GM10266 (cell line): ENCODE results near the gene HOXB7.

ENCODE experiments used
- DNase-seq: peaks from one replicate; pipeline ENCODE4 v3.0.0; 2012; ENCODE audit errors: extremely low spot score
- TF ChIP-seq, protein P1 (sequence below): IDR thresholded peaks from 2 replicates; pipeline ENCODE4 v1.5.1; 2012; ENCODE audit warnings: mild to moderate bottlenecking, low read depth; ENCODE audit not compliant: control insufficient read depth, insufficient read depth; ENCODE audit errors: missing control alignments

The HOXB7 gene

DNA sequence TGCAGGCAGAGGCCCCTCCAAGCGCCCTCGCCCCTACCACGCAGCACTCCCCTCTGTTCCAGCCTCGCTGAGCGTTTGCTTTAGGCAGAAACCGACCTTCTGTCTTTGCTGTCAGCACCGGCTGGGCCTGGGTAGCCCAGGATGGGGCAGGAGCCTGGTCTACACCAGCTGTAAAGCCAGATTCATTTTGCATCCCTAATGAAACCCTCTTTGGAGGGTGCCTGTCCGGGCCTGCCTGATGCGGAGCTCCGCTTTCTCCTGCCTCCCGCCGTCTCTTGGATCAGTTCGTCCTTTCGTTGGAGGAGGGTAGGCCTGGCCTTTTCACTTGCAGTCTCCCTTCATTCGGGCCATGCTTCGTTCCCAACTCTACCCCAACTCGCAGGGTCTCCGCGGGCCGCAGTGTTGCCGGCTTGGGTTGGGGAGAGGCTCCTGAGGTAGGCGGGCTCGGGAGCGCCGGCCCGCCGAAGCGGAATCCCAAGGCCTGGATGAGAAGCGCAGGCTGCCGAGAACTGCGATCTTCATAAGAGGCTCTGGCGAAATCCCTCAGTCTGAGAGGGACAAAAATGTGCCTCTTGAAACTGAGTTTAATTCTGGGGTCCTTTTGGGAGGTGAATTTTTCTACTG lies 9.1 kb upstream of the HOXB7 start:
- no peak for DNase-seq
- TF ChIP-seq, protein P1, sequence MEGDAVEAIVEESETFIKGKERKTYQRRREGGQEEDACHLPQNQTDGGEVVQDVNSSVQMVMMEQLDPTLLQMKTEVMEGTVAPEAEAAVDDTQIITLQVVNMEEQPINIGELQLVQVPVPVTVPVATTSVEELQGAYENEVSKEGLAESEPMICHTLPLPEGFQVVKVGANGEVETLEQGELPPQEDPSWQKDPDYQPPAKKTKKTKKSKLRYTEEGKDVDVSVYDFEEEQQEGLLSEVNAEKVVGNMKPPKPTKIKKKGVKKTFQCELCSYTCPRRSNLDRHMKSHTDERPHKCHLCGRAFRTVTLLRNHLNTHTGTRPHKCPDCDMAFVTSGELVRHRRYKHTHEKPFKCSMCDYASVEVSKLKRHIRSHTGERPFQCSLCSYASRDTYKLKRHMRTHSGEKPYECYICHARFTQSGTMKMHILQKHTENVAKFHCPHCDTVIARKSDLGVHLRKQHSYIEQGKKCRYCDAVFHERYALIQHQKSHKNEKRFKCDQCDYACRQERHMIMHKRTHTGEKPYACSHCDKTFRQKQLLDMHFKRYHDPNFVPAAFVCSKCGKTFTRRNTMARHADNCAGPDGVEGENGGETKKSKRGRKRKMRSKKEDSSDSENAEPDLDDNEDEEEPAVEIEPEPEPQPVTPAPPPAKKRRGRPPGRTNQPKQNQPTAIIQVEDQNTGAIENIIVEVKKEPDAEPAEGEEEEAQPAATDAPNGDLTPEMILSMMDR: no peak

DNA sequence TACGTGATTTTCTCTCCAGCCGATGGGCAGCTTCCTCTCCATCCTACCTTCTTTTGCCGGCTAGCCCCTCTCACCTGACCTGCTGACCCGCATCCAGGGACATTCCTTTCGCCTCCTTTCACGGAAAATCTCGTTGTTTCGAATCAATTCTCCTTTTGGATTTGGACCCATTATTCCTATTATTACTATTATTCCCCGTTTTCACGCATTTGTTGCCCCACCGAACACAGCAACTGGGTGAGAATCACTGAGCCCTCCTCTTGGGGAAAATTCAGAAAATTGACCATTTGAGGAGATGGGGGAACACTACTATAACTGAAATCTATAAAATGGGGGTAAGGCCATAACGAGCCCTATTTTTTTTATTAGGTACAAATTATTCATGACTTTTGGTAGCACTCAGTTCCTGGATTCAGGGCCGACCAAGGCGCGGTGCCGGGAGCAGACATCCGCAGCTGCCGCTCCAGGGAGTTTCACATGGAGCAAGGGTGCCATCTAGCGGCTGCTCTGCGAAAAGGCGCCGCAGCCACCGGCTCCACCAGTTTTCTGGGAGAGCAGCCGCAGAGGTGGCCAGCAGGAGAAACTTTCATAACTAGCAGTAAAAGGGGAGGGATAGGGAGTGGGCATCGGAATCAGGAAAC lies 7.6 kb upstream of the HOXB7 start:
- DNase-seq: peak; percentile 95
- TF ChIP-seq, protein P1: peak; percentile 96

DNA sequence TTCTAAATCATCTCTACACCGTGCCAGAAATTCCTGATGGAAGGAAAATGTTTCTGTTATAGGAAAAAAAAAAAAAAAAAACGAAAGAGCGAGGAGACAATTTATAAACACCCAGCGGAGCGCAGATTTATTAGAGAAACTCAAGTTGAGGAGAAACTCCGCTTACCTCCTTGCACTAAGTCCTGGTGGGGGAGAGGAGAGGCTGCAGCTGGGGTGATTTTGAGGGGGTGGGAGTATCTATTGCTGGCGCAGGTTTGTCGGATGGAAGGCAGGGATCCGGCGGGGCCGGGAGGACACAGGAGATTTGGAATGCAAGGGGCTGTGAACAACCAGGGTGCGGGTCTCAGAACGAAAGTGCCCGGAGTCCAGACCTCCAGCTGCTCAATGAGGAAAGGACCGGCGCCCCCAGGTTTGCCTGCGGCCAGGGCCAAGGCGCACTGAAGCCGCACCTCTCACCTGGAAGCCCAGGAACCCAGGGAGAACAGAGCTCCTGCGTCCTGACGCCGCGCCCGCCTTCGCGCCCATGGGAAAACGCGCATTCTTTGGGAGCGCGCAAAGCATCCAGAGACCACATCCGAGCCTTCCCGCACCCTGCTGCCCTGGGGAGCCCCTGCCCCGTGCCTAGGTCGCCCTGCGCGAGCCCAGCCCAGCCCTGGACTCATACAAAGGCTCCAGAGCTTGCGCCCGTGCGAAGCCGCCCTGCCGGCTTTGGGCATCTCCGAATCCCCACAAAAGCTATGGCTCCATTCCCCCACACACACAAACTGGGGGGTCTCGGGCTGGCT lies 6.8 kb upstream of the HOXB7 start:
- TF ChIP-seq, protein P1: no peak
- no peak for DNase-seq

DNA sequence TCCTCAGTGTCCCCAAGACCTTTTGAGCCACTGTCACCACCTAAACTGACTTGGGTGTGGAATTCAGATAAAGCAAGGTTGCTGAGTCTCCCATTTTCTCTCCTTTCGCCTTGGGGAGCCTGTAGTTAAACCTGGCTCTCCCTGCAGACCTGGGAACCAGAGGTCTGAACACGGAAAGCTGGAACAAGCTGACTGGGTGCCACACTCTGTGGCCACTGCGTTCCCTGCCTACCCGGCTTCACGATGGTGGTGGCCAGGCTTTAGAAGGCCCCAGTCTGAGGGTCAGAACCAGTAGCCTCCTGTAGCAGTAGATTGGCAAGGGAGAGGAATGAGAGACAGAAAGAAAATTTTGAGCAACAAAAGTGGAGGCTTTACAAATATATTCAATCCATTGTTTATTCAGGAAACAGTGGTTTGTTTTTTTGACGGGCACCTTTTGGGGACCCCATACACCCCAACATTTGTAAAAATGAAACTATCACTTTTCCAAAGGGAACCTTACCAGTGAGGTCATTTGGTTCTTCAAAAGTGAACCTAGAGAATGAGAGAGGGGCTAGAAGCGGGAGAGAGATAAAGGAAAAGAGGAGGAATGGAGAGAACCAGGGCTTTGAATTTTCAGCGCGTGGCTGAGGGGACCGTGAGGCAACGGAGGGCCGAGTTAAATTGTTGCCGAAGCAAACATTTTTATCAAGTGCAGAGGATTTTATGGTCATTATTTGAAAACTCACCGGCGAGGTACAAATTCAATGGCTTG lies 6.1 kb upstream of the HOXB7 start:
- TF ChIP-seq, protein P1: no peak
- no peak for DNase-seq

DNA sequence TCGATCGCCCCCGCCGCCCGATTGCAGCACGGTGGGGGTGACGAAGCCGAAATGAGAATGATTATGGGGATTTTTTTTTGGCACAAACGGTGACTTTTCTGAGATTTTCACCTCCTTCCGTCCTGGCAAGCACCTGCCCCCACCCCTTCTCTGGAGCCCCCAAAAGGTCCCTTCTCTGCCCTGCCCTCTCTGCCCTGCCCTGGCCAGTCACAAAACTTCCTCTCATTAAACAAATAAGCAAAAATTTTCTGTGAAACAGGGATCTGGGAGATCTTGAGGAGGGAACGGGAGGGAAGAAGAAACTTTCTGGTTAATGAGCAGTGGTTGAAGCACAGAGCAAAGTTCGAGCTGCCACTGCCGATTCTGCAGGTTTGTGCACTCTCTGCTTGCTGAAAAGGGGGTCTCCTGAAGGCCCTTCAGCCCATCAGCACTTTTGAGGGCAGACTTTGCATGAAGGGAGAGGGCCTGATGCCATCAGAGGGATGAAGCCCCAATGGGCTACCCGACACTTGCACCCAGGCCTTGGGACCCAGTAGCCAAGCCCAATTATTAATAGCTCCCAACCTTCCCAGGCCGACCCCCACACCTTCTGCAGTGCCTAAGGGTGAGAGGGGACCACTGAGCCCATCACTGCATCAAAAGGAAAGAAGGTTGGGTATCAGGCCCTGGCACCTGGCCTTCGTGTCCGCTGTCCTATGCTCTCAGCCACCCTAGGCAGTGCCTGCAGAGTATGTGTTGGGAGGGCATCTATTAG lies 5.3 kb upstream of the HOXB7 start:
- DNase-seq: no peak
- TF ChIP-seq, protein P1: no peak

DNA sequence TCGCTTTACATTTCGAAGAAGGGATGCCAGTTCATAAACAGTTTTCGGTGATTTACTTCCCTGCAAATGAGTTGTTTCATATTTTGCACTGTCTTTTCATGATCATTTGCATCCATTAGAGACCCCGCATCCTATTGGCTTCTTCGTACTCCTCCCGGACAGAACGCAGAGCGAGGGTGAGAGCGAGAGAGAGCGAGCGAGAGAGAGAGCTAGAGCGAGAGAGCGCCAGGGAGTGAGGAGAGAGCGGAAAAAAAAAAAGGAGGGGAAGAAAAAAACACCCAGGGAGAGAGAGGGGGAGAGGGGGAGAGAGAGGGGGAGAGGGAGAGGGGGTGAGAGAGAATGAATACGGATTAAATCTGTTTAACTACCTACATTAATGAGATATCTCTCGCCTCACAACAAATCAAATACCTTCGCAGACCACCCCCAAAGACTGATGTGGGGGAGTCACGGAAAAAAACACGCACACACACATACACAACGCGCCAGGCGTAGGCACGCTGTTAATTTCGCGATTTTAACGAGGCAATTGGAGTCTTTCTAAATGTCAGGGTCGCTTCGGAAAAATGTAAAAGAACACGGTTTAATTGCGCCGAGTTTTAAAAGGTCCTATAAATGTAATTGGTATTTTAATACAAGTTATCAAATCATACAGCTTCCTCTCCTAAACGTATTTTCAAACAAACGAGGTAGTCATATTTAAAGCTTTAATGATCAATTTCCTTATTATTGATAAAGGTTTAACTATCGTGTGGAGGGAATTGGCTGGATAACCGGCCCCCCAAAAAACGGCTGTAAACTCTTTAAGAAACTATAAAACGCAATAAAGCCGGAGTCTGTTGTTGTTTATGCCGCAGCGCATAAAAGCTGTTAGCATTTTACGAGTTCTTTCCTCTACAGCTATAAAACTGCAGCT lies 4.5 kb upstream of the HOXB7 start, which contains the start of gene HOXB8:
TSS of gene HOXB8 (minus strand) at position 246 of the 916 bp plus-strand sequence. CDS start 588 bp downstream, outside the sequence.
- DNase-seq: no peak
- TF ChIP-seq, protein P1: no peak
